ENCODE data around the gene UGT1A10. TPM values are rescaled to one million over a fixed set of nuclear protein-coding genes. Genes with fewer than 3 reads are reported as not detected.

Gene UGT1A10
- total RNA-seq, 1 experiment from 2014 or later = not detected

- Histone ChIP-seq H2AFZ (ENCODE audit: low read depth, low read length, poor library complexity, severe bottlenecking) (no peak overlapping the region), H3K9me3 (ENCODE audit: control insufficient read depth in 1 of 2, insufficient read depth in 1 of 2, low read depth in 1 of 2, low read length in 2 of 2) (no peaks in the 10 kb centered on the region), H3K4me2 (ENCODE audit: low read length) (no peak overlapping the region), H3K9ac (ENCODE audit: low read length) (no peak overlapping the region), H4K20me1 (ENCODE audit: insufficient read depth) (no peaks in the 10 kb centered on the region), H3K36me3 (ENCODE audit: control insufficient read depth in 1 of 2, insufficient read depth in 2 of 2, low read length in 2 of 2) (no peaks in the 10 kb centered on the region), H3K9me2 (ENCODE audit: insufficient read depth) (no peaks in the 10 kb centered on the region), H3K27ac (ENCODE audit: low read depth, low read length) (no peak overlapping the region), H3K4me1 (ENCODE audit: control insufficient read depth in 1 of 2, insufficient read depth in 2 of 2, low read length in 2 of 2) (no peaks in the 10 kb centered on the region), H3K4me3 (replicated peaks in 1 of 2; ENCODE audit: low read depth in 1 of 2, low read length in 2 of 2) (no peak overlapping the region), H3K27me3 (ENCODE audit: insufficient read depth, low read length) (no peaks in the 10 kb centered on the region), H3K79me2 (ENCODE audit: insufficient read depth, low read length) (no peaks in the 10 kb centered on the region)
- BruUV-seq (replicated peaks) = no TSS peak
- POLR2A ChIA-PET = no interaction called here
- CTCF ChIA-PET = no interaction called here
- RAD21 ChIA-PET (ENCODE audit: low non-redundant PET in 1 of 2, low total read pairs in 2 of 2, uncharacterized antibody in 2 of 2, unreplicated experiment in 2 of 2) = no interaction called here
- no peak for TF ChIP-seq RAD21 (IDR thresholded peaks at IDR 0.05; ENCODE audit: low read depth)
- no peak for TF ChIP-seq POLR2A (IDR thresholded peaks at IDR 0.05; ENCODE audit: borderline replicate concordance, extremely low read depth, insufficient read depth, insufficient read length)
- TF ChIP-seq REST (IDR thresholded peaks at IDR 0.05; ENCODE audit: low read depth) = no peak
- TF ChIP-seq POLR2AphosphoS5 (IDR thresholded peaks at IDR 0.05; ENCODE audit: low read depth, low read length) = no peak
- TF ChIP-seq ZBTB33 (IDR thresholded peaks at IDR 0.05; ENCODE audit: extremely low read depth, insufficient replicate concordance, low read length) = no peak
- no peak for TF ChIP-seq MAX (IDR thresholded peaks at IDR 0.05)
- no peak for TF ChIP-seq SP1 (IDR thresholded peaks at IDR 0.05; ENCODE audit: low read depth)
- no peak for TF ChIP-seq EZH2phosphoT487 (IDR thresholded peaks at IDR 0.05; ENCODE audit: borderline replicate concordance)
- no peak for DNase-seq (ENCODE audit: low read depth, low spot score)
- no peak for ATAC-seq
- intact Hi-C loops (cut with micrococcal nuclease) = no loop called here
These were observed 66.0 kb downstream of the UGT1A10 start for GRCh38 chr2:233702238-233702637.

All from HCT116 (cell line).